Measurements from ENCODE around the gene DEF6. TPM values are rescaled to one million over a fixed set of nuclear protein-coding genes. Genes with fewer than 3 reads are reported as not detected.

Gene DEF6
- total RNA-seq, 1 donor from 2014 or later = 79.9 TPM

- intact Hi-C loops (cut with micrococcal nuclease) = no loop called here
- POLR2A ChIA-PET = no interaction called here
Observed at GRCh38 chr6:35267897-35268296, 29.7 kb upstream of the DEF6 start.

GRCh38 chr6:35272005-35272404, 25.6 kb upstream of the DEF6 start:
- no peak for TF ChIP-seq CTCF (IDR thresholded peaks at IDR 0.05)
- no peak for ATAC-seq (ENCODE audit: low read depth)
- Mint-ChIP-seq H3K4me1 (no peaks in the 10 kb centered on the region), H3K27ac (no peak overlapping the region), H3K27me3 (no peaks in the 10 kb centered on the region), H3K9me3 (no peaks in the 10 kb centered on the region), H3K4me3 (no peak overlapping the region), H3K36me3 (ENCODE audit: low read depth) (peaks cover 7% of the 10 kb centered on the region)
- ChIA-PET CTCF (no interaction called here), POLR2A (interaction anchor here (0.6 kb wide), 1 partner anchor 251 kb away, joined by 6 read pairs; no protein-coding TSS in a partner anchor)
- no peak for DNase-seq
- intact Hi-C loops (cut with micrococcal nuclease) = no loop called here

More at GRCh38 chr6:35267897-35268296, 29.7 kb upstream of the DEF6 start:
- Mint-ChIP-seq H3K27me3 (no peaks in the 10 kb centered on the region), H3K9me3 (no peaks in the 10 kb centered on the region), H3K4me3 (no peak overlapping the region), H3K4me1 (peaks cover 25% of the 10 kb centered on the region), H3K36me3 (ENCODE audit: low read depth) (peaks cover 3% of the 10 kb centered on the region), H3K27ac (no peak overlapping the region)
- TF ChIP-seq CTCF (IDR thresholded peaks at IDR 0.05) = no peak
- ATAC-seq (ENCODE audit: low read depth) = no peak
- CTCF ChIA-PET = no interaction called here
- DNase-seq = no peak

- POLR2A ChIA-PET = no interaction called here
Observed at GRCh38 chr6:35273822-35274559, 23.6 kb upstream of the DEF6 start.

GRCh38 chr6:35275744-35276260, 21.8 kb upstream of the DEF6 start:
- H3K36me3 Mint-ChIP-seq (ENCODE audit: low read depth) = peaks cover 10% of the 10 kb centered on the region
- ChIA-PET CTCF (no interaction called here), POLR2A (no interaction called here)
- TF ChIP-seq CTCF (IDR thresholded peaks at IDR 0.05) = no peak
- DNase-seq (no peak), ATAC-seq (ENCODE audit: low read depth) (no peak)
- no peak overlapping the region for H3K27ac Mint-ChIP-seq
- H3K27me3 Mint-ChIP-seq = no peaks in the 10 kb centered on the region
- intact Hi-C loops (cut with micrococcal nuclease) = no loop called here
- H3K4me3 Mint-ChIP-seq = no peak overlapping the region
- no peaks in the 10 kb centered on the region for H3K9me3 Mint-ChIP-seq
- H3K4me1 Mint-ChIP-seq = no peaks in the 10 kb centered on the region

More at GRCh38 chr6:35273822-35274559, 23.6 kb upstream of the DEF6 start:
- H3K27ac Mint-ChIP-seq = no peak overlapping the region
- TF ChIP-seq CTCF (IDR thresholded peaks at IDR 0.05) = no peak
- CTCF ChIA-PET = no interaction called here
- DNase-seq (no peak), ATAC-seq (ENCODE audit: low read depth) (no peak)
- peaks cover 5% of the 10 kb centered on the region for H3K36me3 Mint-ChIP-seq (ENCODE audit: low read depth)
- H3K4me1 Mint-ChIP-seq = no peaks in the 10 kb centered on the region
- H3K4me3 Mint-ChIP-seq = no peak overlapping the region
- no peaks in the 10 kb centered on the region for H3K9me3 Mint-ChIP-seq
- H3K27me3 Mint-ChIP-seq = no peaks in the 10 kb centered on the region
- intact Hi-C loops (cut with micrococcal nuclease) = no loop called here

GRCh38 chr6:35278708-35279107, 18.9 kb upstream of the DEF6 start:
- intact Hi-C loops (cut with micrococcal nuclease) = no loop called here
- ChIA-PET CTCF (no interaction called here), POLR2A (no interaction called here)
- no peak for ATAC-seq (ENCODE audit: low read depth)
- Mint-ChIP-seq H3K27ac (no peak overlapping the region), H3K4me1 (no peaks in the 10 kb centered on the region), H3K27me3 (no peaks in the 10 kb centered on the region), H3K4me3 (no peak overlapping the region), H3K36me3 (ENCODE audit: low read depth) (peaks cover 35% of the 10 kb centered on the region), H3K9me3 (no peaks in the 10 kb centered on the region)
- DNase-seq = no peak
- no peak for TF ChIP-seq CTCF (IDR thresholded peaks at IDR 0.05)
